NCI-H446 (cell line): ENCODE data around the gene HES5.

ENCODE experiments used
- DNase-seq, 2 experiments: peaks; one replicate each; lab custom pipeline; 2025; lab: John Stamatoyannopoulos, UW

The HES5 gene

GRCh38 chr1:2514863-2515762 is 14.9 kb downstream of the HES5 start:
- DNase-seq, result no peak

GRCh38 chr1:2513939-2514652 is 16.0 kb downstream of the HES5 start:
- DNase-seq, result no peak

- DNase-seq, result no peak
Observed at GRCh38 chr1:2512862-2513421, 17.1 kb downstream of the HES5 start.

GRCh38 chr1:2510366-2511155 is 19.5 kb downstream of the HES5 start:
- no peak for DNase-seq

GRCh38 chr1:2509589-2509988 is 20.5 kb downstream of the HES5 start:
- no peak for DNase-seq

- DNase-seq, result no peak
Observed at GRCh38 chr1:2508751-2509150, 21.3 kb downstream of the HES5 start.

GRCh38 chr1:2508180-2508579 is 21.9 kb downstream of the HES5 start:
- DNase-seq, result no peak

- DNase-seq, result no peak
Observed at GRCh38 chr1:2507744-2508155, 22.3 kb downstream of the HES5 start.

GRCh38 chr1:2506901-2507565 is 23.0 kb downstream of the HES5 start:
- DNase-seq, result no peak

GRCh38 chr1:2506007-2506860 is 23.8 kb downstream of the HES5 start:
- no peak for DNase-seq

- DNase-seq, result no peak
Observed at GRCh38 chr1:2505461-2505994, 24.5 kb downstream of the HES5 start.

GRCh38 chr1:2504949-2505272 is 25.2 kb downstream of the HES5 start:
- no peak for DNase-seq

- DNase-seq, result no peak
Observed at GRCh38 chr1:2504225-2504948, 25.7 kb downstream of the HES5 start.

GRCh38 chr1:2503554-2504224 is 26.4 kb downstream of the HES5 start:
- DNase-seq, result no peak

- no peak for DNase-seq
Observed at GRCh38 chr1:2502661-2503553, 27.2 kb downstream of the HES5 start.

- DNase-seq, result no peak
Observed at GRCh38 chr1:2502210-2502609, 27.9 kb downstream of the HES5 start.

GRCh38 chr1:2501820-2502119 is 28.3 kb downstream of the HES5 start:
- DNase-seq, result no peak

- no peak for DNase-seq
Observed at GRCh38 chr1:2501041-2501819, 28.8 kb downstream of the HES5 start.
